Measurements from ENCODE around the gene ADCY3. TPM values are rescaled to one million over a fixed set of nuclear protein-coding genes. Genes with fewer than 3 reads are reported as not detected.
A peak's percentile ranks its signal among the peaks of the same experiment; 100 is the strongest.

Gene ADCY3
- total and polyA plus RNA-seq, 2 experiments from 2014 or later = 13.8 to 15.0 TPM

- Histone ChIP-seq H3K9me2 (replicated peaks; ENCODE audit: insufficient read depth) (no peaks in the 10 kb centered on the region), H4K20me1 (ENCODE audit: insufficient read depth, poor library complexity, severe bottlenecking) (no peaks in the 10 kb centered on the region), H3K4me2 (no peak overlapping the region), H3K79me2 (no peaks in the 10 kb centered on the region), H2AFZ (no peak overlapping the region), H3K9me3 (ENCODE audit: low read depth) (no peaks in the 10 kb centered on the region), H3K4me1 (ENCODE audit: insufficient read depth) (no peaks in the 10 kb centered on the region), H3K4me3 (no peak overlapping the region), H3K27ac (no peak overlapping the region), H3K36me3 (replicated peaks; ENCODE audit: insufficient read depth, low read depth) (no peaks in the 10 kb centered on the region), H3K27me3 (no peaks in the 10 kb centered on the region)
- no peak for DNase-seq (ENCODE audit: low spot score)
- 92% methylated on average over 19 of the region's 21 CpGs for WGBS (ENCODE audit: low lambda C conversion rate, missing lambda C conversion rate)
- TF ChIP-seq EZH2 (IDR thresholded peaks at IDR 0.05; ENCODE audit: borderline replicate concordance) (no peak), CTCF (IDR thresholded peaks at IDR 0.05; ENCODE audit: poor library complexity) (no peak), EZH2phosphoT487 (IDR thresholded peaks at IDR 0.05; ENCODE audit: low read depth, severe bottlenecking, unreplicated experiment) (no peak)
These were observed 100.4 kb downstream of the ADCY3 start for GRCh38 chr2:24819442-24820174.

- no peaks in the 10 kb centered on the region for H4K20me1 ChIP-seq (ENCODE audit: insufficient read depth, poor library complexity, severe bottlenecking)
- H3K36me3 ChIP-seq (replicated peaks; ENCODE audit: insufficient read depth, low read depth) = no peaks in the 10 kb centered on the region
- no peaks in the 10 kb centered on the region for H3K27me3 ChIP-seq
- no peak for TF ChIP-seq EZH2 (IDR thresholded peaks at IDR 0.05; ENCODE audit: borderline replicate concordance)
- TF ChIP-seq CTCF (IDR thresholded peaks at IDR 0.05; ENCODE audit: poor library complexity) = no peak
- TF ChIP-seq EZH2phosphoT487 (IDR thresholded peaks at IDR 0.05; ENCODE audit: low read depth, severe bottlenecking, unreplicated experiment) = no peak
- H3K4me2 ChIP-seq = no peak overlapping the region
- H3K4me1 ChIP-seq (ENCODE audit: insufficient read depth) = no peaks in the 10 kb centered on the region
- no peaks in the 10 kb centered on the region for H3K9me2 ChIP-seq (replicated peaks; ENCODE audit: insufficient read depth)
- no peak for DNase-seq (ENCODE audit: low spot score)
- no peak overlapping the region for H2AFZ ChIP-seq
- H3K79me2 ChIP-seq = peaks cover 1% of the 10 kb centered on the region
- 73% methylated on average over 9 of the region's 9 CpGs for WGBS (ENCODE audit: low lambda C conversion rate, missing lambda C conversion rate)
- H3K9me3 ChIP-seq (ENCODE audit: low read depth) = no peaks in the 10 kb centered on the region
- no peak overlapping the region for H3K4me3 ChIP-seq
- no peak overlapping the region for H3K27ac ChIP-seq
These were observed 101.3 kb downstream of the ADCY3 start for GRCh38 chr2:24818721-24819167.

GRCh38 chr2:24816884-24817283, 103.2 kb downstream of the ADCY3 start:
- no peaks in the 10 kb centered on the region for H3K9me3 ChIP-seq (ENCODE audit: low read depth)
- no peaks in the 10 kb centered on the region for H3K36me3 ChIP-seq (replicated peaks; ENCODE audit: insufficient read depth, low read depth)
- H3K4me3 ChIP-seq = no peak overlapping the region
- no peaks in the 10 kb centered on the region for H3K4me1 ChIP-seq (ENCODE audit: insufficient read depth)
- no peaks in the 10 kb centered on the region for H3K9me2 ChIP-seq (replicated peaks; ENCODE audit: insufficient read depth)
- H4K20me1 ChIP-seq (ENCODE audit: insufficient read depth, poor library complexity, severe bottlenecking) = no peaks in the 10 kb centered on the region
- TF ChIP-seq CTCF (IDR thresholded peaks at IDR 0.05; ENCODE audit: poor library complexity) = no peak
- 68% methylated on average over 4 of the region's 4 CpGs for WGBS (ENCODE audit: low lambda C conversion rate, missing lambda C conversion rate)
- peaks cover 20% of the 10 kb centered on the region for H3K79me2 ChIP-seq
- no peak overlapping the region for H2AFZ ChIP-seq
- no peak for DNase-seq (ENCODE audit: low spot score)
- H3K4me2 ChIP-seq = no peak overlapping the region
- no peaks in the 10 kb centered on the region for H3K27me3 ChIP-seq
- H3K27ac ChIP-seq = peak overlapping the region; percentile 58
